Activated naive CD8-positive, alpha-beta T cell treated with anti-CD3 and anti-CD28 coated beads, Interleukin-2, amount 50 U/mL, for 24 hours (primary cell): ENCODE measurements around the gene FAM234B.

ENCODE experiments used
- ATAC-seq: fragments of 150-1000 bp; cut with Tn5 transposase; one replicate; pipeline ENCODE4 v1.10.0; 2021
- DNase-seq: peaks from one replicate; pipeline ENCODE4 v3.0.0; 2021
- H3K27ac Mint-ChIP-seq: one replicate; pipeline ENCODE4 v1.8.0; 2021; ENCODE audit warnings: mild to moderate bottlenecking, mixed read lengths
- H3K27me3 Mint-ChIP-seq: one replicate; pipeline ENCODE4 v1.8.0; 2021; ENCODE audit warnings: mixed read lengths
- H3K36me3 Mint-ChIP-seq: one replicate; pipeline ENCODE4 v1.8.0; 2021; ENCODE audit warnings: low read depth, mixed read lengths
- H3K4me1 Mint-ChIP-seq: one replicate; pipeline ENCODE4 v1.8.0; 2021; ENCODE audit warnings: mixed read lengths
- H3K4me3 Mint-ChIP-seq: one replicate; pipeline ENCODE4 v1.8.0; 2021; ENCODE audit warnings: mild to moderate bottlenecking, moderate library complexity, mixed read lengths
- H3K9me3 Mint-ChIP-seq: one replicate; pipeline ENCODE4 v1.8.0; 2021; ENCODE audit warnings: mixed read lengths

Gene FAM234B

GRCh38 chr12:13004361-13004760, 39.8 kb upstream of the FAM234B start:
- DNase-seq (no peak), ATAC-seq (no peak)
- H3K27ac Mint-ChIP-seq: no peak overlapping the region
- H3K9me3 Mint-ChIP-seq: no peaks in the 10 kb centered on the region
- no peaks in the 10 kb centered on the region for H3K36me3 Mint-ChIP-seq
- peaks cover 13% of the 10 kb centered on the region for H3K27me3 Mint-ChIP-seq
- peaks cover 18% of the 10 kb centered on the region for H3K4me1 Mint-ChIP-seq
- no peak overlapping the region for H3K4me3 Mint-ChIP-seq

GRCh38 chr12:13004986-13005385, 39.2 kb upstream of the FAM234B start:
- Mint-ChIP-seq H3K27ac (no peak overlapping the region), H3K36me3 (no peaks in the 10 kb centered on the region)

GRCh38 chr12:13005649-13006048, 38.5 kb upstream of the FAM234B start:
- DNase-seq (no peak), ATAC-seq (no peak)
- no peaks in the 10 kb centered on the region for H3K9me3 Mint-ChIP-seq
- peaks cover 11% of the 10 kb centered on the region for H3K4me1 Mint-ChIP-seq
- H3K27me3 Mint-ChIP-seq: peaks cover 13% of the 10 kb centered on the region
- no peak overlapping the region for H3K4me3 Mint-ChIP-seq
- H3K36me3 Mint-ChIP-seq: no peaks in the 10 kb centered on the region
- no peak overlapping the region for H3K27ac Mint-ChIP-seq

More at GRCh38 chr12:13004986-13005385, 39.2 kb upstream of the FAM234B start:
- Mint-ChIP-seq H3K4me1 (peaks cover 13% of the 10 kb centered on the region), H3K9me3 (no peaks in the 10 kb centered on the region), H3K4me3 (no peak overlapping the region), H3K27me3 (peaks cover 13% of the 10 kb centered on the region)
- DNase-seq: no peak
- no peak for ATAC-seq

GRCh38 chr12:13007496-13008233, 36.5 kb upstream of the FAM234B start:
- no peak overlapping the region for H3K4me3 Mint-ChIP-seq
- H3K27ac Mint-ChIP-seq: no peak overlapping the region
- H3K9me3 Mint-ChIP-seq: no peaks in the 10 kb centered on the region
- H3K27me3 Mint-ChIP-seq: peaks cover 3% of the 10 kb centered on the region
- no peak for DNase-seq
- H3K36me3 Mint-ChIP-seq: no peaks in the 10 kb centered on the region
- no peaks in the 10 kb centered on the region for H3K4me1 Mint-ChIP-seq
- no peak for ATAC-seq

- H3K36me3 Mint-ChIP-seq: no peaks in the 10 kb centered on the region
- DNase-seq (no peak), ATAC-seq (no peak)
- H3K27me3 Mint-ChIP-seq: no peaks in the 10 kb centered on the region
- no peaks in the 10 kb centered on the region for H3K4me1 Mint-ChIP-seq
- no peaks in the 10 kb centered on the region for H3K9me3 Mint-ChIP-seq
- H3K27ac Mint-ChIP-seq: no peak overlapping the region
- no peak overlapping the region for H3K4me3 Mint-ChIP-seq
Measured at GRCh38 chr12:13008741-13009380, 35.3 kb upstream of the FAM234B start.

- DNase-seq (no peak), ATAC-seq (no peak)
- Mint-ChIP-seq H3K4me3 (no peak overlapping the region), H3K27ac (no peak overlapping the region), H3K27me3 (no peaks in the 10 kb centered on the region), H3K4me1 (no peaks in the 10 kb centered on the region), H3K36me3 (no peaks in the 10 kb centered on the region), H3K9me3 (no peaks in the 10 kb centered on the region)
Measured at GRCh38 chr12:13011098-13011497, 33.1 kb upstream of the FAM234B start.

- Mint-ChIP-seq H3K27ac (no peak overlapping the region), H3K36me3 (no peaks in the 10 kb centered on the region), H3K4me1 (no peaks in the 10 kb centered on the region), H3K27me3 (peaks cover 5% of the 10 kb centered on the region), H3K4me3 (no peak overlapping the region), H3K9me3 (no peaks in the 10 kb centered on the region)
- ATAC-seq: no peak
- no peak for DNase-seq
Measured at GRCh38 chr12:13022851-13023271, 21.3 kb upstream of the FAM234B start.

GRCh38 chr12:13023811-13024530, 20.2 kb upstream of the FAM234B start:
- no peak for DNase-seq

GRCh38 chr12:13024531-13024916, 19.7 kb upstream of the FAM234B start:
- Mint-ChIP-seq H3K36me3 (no peaks in the 10 kb centered on the region), H3K27ac (no peak overlapping the region), H3K4me1 (no peaks in the 10 kb centered on the region), H3K9me3 (no peaks in the 10 kb centered on the region), H3K4me3 (no peak overlapping the region), H3K27me3 (peaks cover 5% of the 10 kb centered on the region)
- no peak for ATAC-seq
- DNase-seq: no peak

More at GRCh38 chr12:13023811-13024530, 20.2 kb upstream of the FAM234B start:
- H3K36me3 Mint-ChIP-seq: no peaks in the 10 kb centered on the region
- H3K27me3 Mint-ChIP-seq: peaks cover 4% of the 10 kb centered on the region
- H3K27ac Mint-ChIP-seq: no peak overlapping the region
- no peak overlapping the region for H3K4me3 Mint-ChIP-seq
- no peaks in the 10 kb centered on the region for H3K9me3 Mint-ChIP-seq
- ATAC-seq: no peak
- no peaks in the 10 kb centered on the region for H3K4me1 Mint-ChIP-seq

- Mint-ChIP-seq H3K36me3 (no peaks in the 10 kb centered on the region), H3K4me3 (no peak overlapping the region), H3K4me1 (no peaks in the 10 kb centered on the region), H3K27me3 (peaks cover 10% of the 10 kb centered on the region), H3K9me3 (no peaks in the 10 kb centered on the region), H3K27ac (no peak overlapping the region)
- DNase-seq (no peak), ATAC-seq (no peak)
Measured at GRCh38 chr12:13026286-13026685, 17.9 kb upstream of the FAM234B start.

GRCh38 chr12:13027032-13027431, 17.1 kb upstream of the FAM234B start:
- Mint-ChIP-seq H3K27ac (no peak overlapping the region), H3K27me3 (peaks cover 10% of the 10 kb centered on the region), H3K4me3 (no peak overlapping the region), H3K9me3 (no peaks in the 10 kb centered on the region), H3K36me3 (no peaks in the 10 kb centered on the region), H3K4me1 (no peaks in the 10 kb centered on the region)
- DNase-seq (no peak), ATAC-seq (no peak)

- H3K4me3 Mint-ChIP-seq: no peak overlapping the region
- no peak for DNase-seq
- no peaks in the 10 kb centered on the region for H3K4me1 Mint-ChIP-seq
- no peak overlapping the region for H3K27ac Mint-ChIP-seq
- no peak for ATAC-seq
- H3K27me3 Mint-ChIP-seq: peaks cover 10% of the 10 kb centered on the region
- no peaks in the 10 kb centered on the region for H3K9me3 Mint-ChIP-seq
- no peaks in the 10 kb centered on the region for H3K36me3 Mint-ChIP-seq
Measured at GRCh38 chr12:13027508-13027907, 16.7 kb upstream of the FAM234B start.

- no peaks in the 10 kb centered on the region for H3K4me1 Mint-ChIP-seq
- H3K4me3 Mint-ChIP-seq: no peak overlapping the region
- H3K27me3 Mint-ChIP-seq: peaks cover 10% of the 10 kb centered on the region
- no peak overlapping the region for H3K27ac Mint-ChIP-seq
- ATAC-seq (no peak), DNase-seq (no peak)
- H3K36me3 Mint-ChIP-seq: no peaks in the 10 kb centered on the region
- H3K9me3 Mint-ChIP-seq: no peaks in the 10 kb centered on the region
Measured at GRCh38 chr12:13028825-13029570, 15.2 kb upstream of the FAM234B start.

- no peaks in the 10 kb centered on the region for H3K4me1 Mint-ChIP-seq
- no peak overlapping the region for H3K27ac Mint-ChIP-seq
- no peaks in the 10 kb centered on the region for H3K36me3 Mint-ChIP-seq
- ATAC-seq (no peak), DNase-seq (no peak)
- peaks cover 8% of the 10 kb centered on the region for H3K27me3 Mint-ChIP-seq
- H3K9me3 Mint-ChIP-seq: no peaks in the 10 kb centered on the region
- H3K4me3 Mint-ChIP-seq: no peak overlapping the region
Measured at GRCh38 chr12:13030541-13031291, 13.5 kb upstream of the FAM234B start.
